Kidney epithelial cell (primary cell): ENCODE data around the gene NOTCH3. TPM values are rescaled to one million over a fixed set of nuclear protein-coding genes. Genes with fewer than 3 reads are reported as not detected.

Experiments used
- DNase-seq: peaks from one replicate; pipeline ENCODE4 v3.0.0-alpha.2; 2010; ENCODE audit warnings: low read depth
- H3K27me3 ChIP-seq: 2 replicates; pipeline ENCODE4 v1.6.0; 2011; ENCODE audit warnings: low read length; ENCODE audit not compliant: control insufficient read depth, insufficient read depth
- H3K36me3 ChIP-seq: 2 replicates; pipeline ENCODE4 v1.5.1; 2011; ENCODE audit warnings: low read length; ENCODE audit not compliant: control insufficient read depth, insufficient read depth
- H3K4me3 ChIP-seq: 2 replicates; pipeline ENCODE4 v1.5.1; 2011; ENCODE audit warnings: low read depth, mild to moderate bottlenecking, control low read depth, low read length
- CTCF ChIP-seq: IDR thresholded peaks from 2 replicates; pipeline ENCODE4 v1.5.1; 2011; ENCODE audit warnings: mild to moderate bottlenecking, moderate library complexity, low read length, control low read depth, inconsistent platforms; ENCODE audit not compliant: insufficient read depth, poor library complexity, severe bottlenecking
- total RNA-seq: library from RNA; depleted of rRNA; stranded (reverse); fragments of >200 nt; gene quantifications from 2 replicates; pipeline ENCODE4 v1.2.3, GENCODE V29; 2015

Gene NOTCH3
- total RNA-seq, 1 donor from 2014 or later: 32.8 TPM

DNA sequence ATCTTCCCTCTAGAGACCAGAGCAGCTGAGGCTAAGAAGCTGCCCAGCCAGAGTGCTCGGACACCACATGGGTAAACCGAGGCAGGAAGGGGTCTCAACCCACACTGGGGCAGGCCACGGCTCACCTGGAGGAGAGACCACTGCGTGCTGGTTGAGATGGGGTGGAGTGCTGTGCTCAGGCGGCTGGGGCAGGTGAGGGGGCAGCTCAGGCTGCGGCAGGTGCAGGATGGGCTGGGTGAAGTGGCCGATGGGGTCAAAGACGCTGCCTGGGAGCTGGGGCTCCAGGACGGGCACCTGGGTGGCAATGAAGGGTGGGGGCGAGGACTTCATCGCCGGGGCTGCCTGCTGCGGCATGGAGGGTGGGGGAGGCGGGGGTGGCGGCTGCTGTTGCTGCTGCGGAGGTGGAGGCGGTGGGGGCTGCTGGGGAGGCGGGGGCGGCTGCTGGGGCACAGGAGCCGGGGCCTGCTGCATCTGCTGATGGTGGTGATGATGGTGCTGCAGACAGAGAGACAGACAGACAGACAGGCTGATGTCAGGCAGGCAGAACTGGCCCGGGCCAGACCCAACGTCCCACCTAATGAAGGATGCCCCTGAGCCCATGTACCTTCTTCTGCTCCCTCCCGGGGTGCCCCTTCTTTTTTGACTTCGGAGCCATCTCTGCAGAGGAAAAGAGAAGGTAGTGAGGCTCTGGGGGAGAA, 43.5 kb upstream of the NOTCH3 start:
- TF ChIP-seq CTCF: no peak
- Histone ChIP-seq H3K36me3 (peaks cover 4% of the 10 kb centered on the region), H3K4me3 (no peak overlapping the region), H3K27me3 (no peaks in the 10 kb centered on the region)
- DNase-seq: no peak

DNA sequence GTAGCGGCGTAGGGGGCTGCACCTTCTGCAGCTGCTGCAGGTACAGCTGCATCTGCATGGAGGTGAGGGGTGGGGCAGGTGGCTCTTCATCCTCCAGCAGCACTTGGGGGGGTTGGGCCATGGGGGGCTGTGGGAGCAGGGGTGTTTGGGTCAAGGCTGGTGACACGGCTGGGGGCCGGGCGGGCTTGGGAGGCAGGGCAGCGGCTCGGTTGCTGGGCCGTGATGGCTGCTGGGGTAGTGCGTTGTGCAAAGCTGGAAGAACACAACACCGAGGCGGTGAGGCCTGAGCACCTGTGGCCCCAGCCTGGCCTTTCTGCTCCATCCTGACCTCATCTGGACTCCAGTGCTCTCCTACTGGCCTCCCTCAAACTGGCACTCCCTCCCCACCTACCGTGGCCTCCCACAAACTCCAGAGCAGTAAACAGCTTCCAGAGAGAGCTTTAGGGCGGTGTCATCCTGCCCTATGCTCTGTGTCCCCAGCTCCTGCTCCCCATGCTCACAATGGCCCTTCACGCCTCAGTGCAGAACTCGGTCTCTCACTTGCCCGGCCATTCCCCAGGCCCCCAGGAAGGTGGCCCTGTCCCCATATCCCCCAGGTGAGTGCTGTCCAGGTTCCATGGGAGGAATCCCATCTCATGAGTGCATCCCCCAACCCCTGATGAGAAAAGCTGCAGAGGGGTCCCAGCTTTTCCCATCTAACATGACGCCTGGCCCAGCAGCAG, 42.6 kb upstream of the NOTCH3 start:
- DNase-seq: no peak
- H3K4me3 ChIP-seq: no peak overlapping the region
- H3K36me3 ChIP-seq: peaks cover 6% of the 10 kb centered on the region
- H3K27me3 ChIP-seq: no peaks in the 10 kb centered on the region
- no peak for TF ChIP-seq CTCF

- Histone ChIP-seq H3K4me3 (no peak overlapping the region), H3K27me3 (no peaks in the 10 kb centered on the region), H3K36me3 (peaks cover 8% of the 10 kb centered on the region)
- no peak for TF ChIP-seq CTCF
- DNase-seq: no peak
Observed at GRCh38 chr19:15241259-15241910, 40.6 kb upstream of the NOTCH3 start.

- TF ChIP-seq CTCF: no peak
- H3K36me3 ChIP-seq: peaks cover 9% of the 10 kb centered on the region
- H3K4me3 ChIP-seq: no peak overlapping the region
Observed at GRCh38 chr19:15240515-15240914, 39.7 kb upstream of the NOTCH3 start.

GRCh38 chr19:15239337-15239949, 38.6 kb upstream of the NOTCH3 start:
- Histone ChIP-seq H3K4me3 (no peak overlapping the region), H3K27me3 (no peaks in the 10 kb centered on the region), H3K36me3 (peaks cover 9% of the 10 kb centered on the region)
- DNase-seq: no peak
- no peak for TF ChIP-seq CTCF

More at GRCh38 chr19:15240515-15240914, 39.7 kb upstream of the NOTCH3 start:
- no peaks in the 10 kb centered on the region for H3K27me3 ChIP-seq
- DNase-seq: no peak
